Ascending aorta (tissue), 2 donors: ENCODE results near the gene ASH1L. TPM values are rescaled to one million over a fixed set of nuclear protein-coding genes. Genes with fewer than 3 reads are reported as not detected.
"Not testable (repeated sequence)": the region's sequence is repeated elsewhere in the genome, so short reads cannot be mapped to it uniquely, and the experiment has no call there.

ENCODE experiments used
- DNase-seq, 2 donors: peaks; one replicate each; pipeline ENCODE4 v3.0.0-alpha.2; 2019; ENCODE audit warnings: low spot score in 2 of 2
- H3K27ac ChIP-seq, 2 donors: fragments of 200-600 bp; sonication (generic); one replicate each; pipeline ENCODE4 v1.5.1; 2016 to 2017; ENCODE audit warnings: mild to moderate bottlenecking in 1 of 2
- H3K27me3 ChIP-seq: fragments of 200-600 bp; sonication (generic); one replicate; pipeline ENCODE4 v1.5.1; 2017
- H3K36me3 ChIP-seq, 2 donors: fragments of 200-600 bp; sonication (generic); one replicate each; pipeline ENCODE4 v1.5.1; 2016
- H3K4me1 ChIP-seq, 2 donors: fragments of 200-600 bp; sonication (generic); one replicate each; pipeline ENCODE4 v1.5.1; 2016 to 2017; ENCODE audit warnings: mild to moderate bottlenecking in 1 of 2
- H3K4me3 ChIP-seq, 2 donors: fragments of 200-600 bp; sonication (generic); one replicate each; pipeline ENCODE4 v1.5.1; 2016 to 2017; ENCODE audit warnings: mild to moderate bottlenecking in 1 of 2
- H3K9me3 ChIP-seq, 2 donors: fragments of 200-600 bp; sonication (generic); one replicate each; pipeline ENCODE4 v1.5.1; 2016
- CTCF ChIP-seq, 3 experiments: fragments of 200-600 bp in 2 of 3; fragments of 450-650 bp in 1 of 3; sonication (generic) in 2 of 3; IDR thresholded peaks; one replicate each; pipeline ENCODE4 v1.5.1; 2016 to 2019; ENCODE audit warnings: antibody characterized with exemption in 3 of 3, mild to moderate bottlenecking in 1 of 3, moderate library complexity in 1 of 3
- intact Hi-C: fragments of 100-400 bp; cut with DNase I; formaldehyde crosslinking; loops from one replicate; pipeline ENCODE4 v1.15.1; 2023
- total RNA-seq: library from RNA; depleted of rRNA; stranded (reverse); fragments of >200 nt; gene quantifications from one replicate; pipeline ENCODE4 v1.1.0, GENCODE V29; 2016

Gene ASH1L
- 16.2 TPM for total RNA-seq

GRCh38 chr1:155562581-155563376, at the start of gene ASH1L:
TSS of gene ASH1L (minus strand) at chr1:155562803. CDS start at chr1:155521519, 41,284 bp downstream.
- Histone ChIP-seq H3K9me3 (no peaks in the 10 kb centered on the region), H3K4me1 (peaks cover 6 to 25% of the 10 kb centered on the region in 2 donors), H3K27ac (peak within 1 kb of the TSS; percentile 97 to 99), H3K27me3 (no peaks in the 10 kb centered on the region), H3K4me3 (peak within 1 kb of the TSS; percentile 87 to 91), H3K36me3 (no peaks in the 10 kb centered on the region)
- TF ChIP-seq CTCF (IDR thresholded peaks at IDR 0.05), result peak in 1 of 3 experiments; percentile 22
- peak; percentile 66 to 93 for DNase-seq
- intact Hi-C loops, result loop anchor here (1.0 to 5.0 kb wide), 5 partner anchors 95 to 318 kb away; partner anchors contain the start of genes CLK2 and FDPS

- H3K9me3 ChIP-seq, H3K4me1 ChIP-seq, H3K27ac ChIP-seq, DNase-seq, H3K27me3 ChIP-seq: not testable (repeated sequence)
- Histone ChIP-seq H3K4me3 (peak overlapping the region in 1 of 2 donors; percentile 75), H3K36me3 (peaks cover 10 to 13% of the 10 kb centered on the region in 2 donors)
- intact Hi-C loops, result loop anchor here (1.0 kb wide), 1 partner anchor 286 kb away; no protein-coding TSS in a partner anchor
Measured at GRCh38 chr1:155610257-155610647, 47.6 kb upstream of the ASH1L start.

- Histone ChIP-seq H3K27ac (peak within 1 kb of the TSS; percentile 51 to 68), H3K4me3 (peak within 1 kb of the TSS; percentile 61 to 75), H3K27me3 (no peaks in the 10 kb centered on the region), H3K9me3 (no peaks in the 10 kb centered on the region), H3K36me3 (peaks cover 10 to 13% of the 10 kb centered on the region in 2 donors), H3K4me1 (no peaks in the 10 kb centered on the region)
- TF ChIP-seq CTCF (IDR thresholded peaks at IDR 0.05), result no peak
- intact Hi-C loops, result loop anchor here (1.0 kb wide), 1 partner anchor 285 kb away; no protein-coding TSS in a partner anchor
- peak; percentile 94 to 99 for DNase-seq
Measured at GRCh38 chr1:155609515-155610256, 47.1 kb upstream of the ASH1L start, which contains the start of gene MSTO1. TSS of gene MSTO1 (plus strand) at chr1:155610218. CDS start at chr1:155610249, 31 bp downstream.

- H3K4me3 ChIP-seq, result no peak overlapping the region
- no peaks in the 10 kb centered on the region for H3K4me1 ChIP-seq
- TF ChIP-seq CTCF (IDR thresholded peaks at IDR 0.05), result no peak
- H3K27ac ChIP-seq, result no peak overlapping the region
- no peaks in the 10 kb centered on the region for H3K9me3 ChIP-seq
- H3K36me3 ChIP-seq, result peaks cover 10 to 13% of the 10 kb centered on the region in 2 donors
- DNase-seq, result no peak
- H3K27me3 ChIP-seq, result no peaks in the 10 kb centered on the region
- intact Hi-C loops, result no loop called here
Measured at GRCh38 chr1:155608888-155609225, 46.3 kb upstream of the ASH1L start.

GRCh38 chr1:155607708-155608107, 45.1 kb upstream of the ASH1L start:
- DNase-seq, result no peak
- Histone ChIP-seq H3K4me1 (no peaks in the 10 kb centered on the region), H3K27me3 (no peaks in the 10 kb centered on the region), H3K27ac (no peak overlapping the region), H3K36me3 (peaks cover 5 to 7% of the 10 kb centered on the region in 2 donors), H3K4me3 (no peak overlapping the region), H3K9me3 (no peaks in the 10 kb centered on the region)
- TF ChIP-seq CTCF (IDR thresholded peaks at IDR 0.05), result no peak
- intact Hi-C loops, result no loop called here

- not testable (repeated sequence) for H3K27me3 ChIP-seq
Measured at GRCh38 chr1:155599828-155600572, 37.4 kb upstream of the ASH1L start.

More at GRCh38 chr1:155599828-155600572, 37.4 kb upstream of the ASH1L start:
- H3K4me1 ChIP-seq, H3K9me3 ChIP-seq, H3K27ac ChIP-seq, intact Hi-C loops, DNase-seq, H3K36me3 ChIP-seq, H3K4me3 ChIP-seq: not testable (repeated sequence)
